K562 (cell line): ENCODE results near the gene TCF21. TPM values are rescaled to one million over a fixed set of nuclear protein-coding genes. Genes with fewer than 3 reads are reported as not detected.

ENCODE experiments used
- BCL6 ChIP-seq: fragments of 250-450 bp; sonication (Bioruptor Pico); IDR thresholded peaks from 2 replicates; pipeline ENCODE4 v1.4.0; 2020
- EP300 ChIP-seq: IDR thresholded peaks from 2 replicates; pipeline ENCODE4 v1.6.1; 2012; ENCODE audit warnings: low read length, improper control_type of control experiment
- GABPB2 ChIP-seq: fragments of 250-450 bp; sonication (Bioruptor Pico); conservative IDR thresholded peaks from 2 replicates; pipeline ENCODE4 v1.5.1; 2021; ENCODE audit warnings: mild to moderate bottlenecking
- GTF2B ChIP-seq: IDR thresholded peaks from 2 replicates; pipeline ENCODE4 v1.6.1; 2011; ENCODE audit not compliant: insufficient read length; ENCODE audit errors: extremely low read depth
- HDAC1 ChIP-seq, 2 experiments: fragments of 450-650 bp; IDR thresholded peaks; 2 replicates each; pipeline ENCODE4 v1.6.1; 2016 to 2017; ENCODE audit warnings: inconsistent platforms in 1 of 2, mild to moderate bottlenecking in 1 of 2, moderate library complexity in 1 of 2
- MYBL2 ChIP-seq, 2 experiments: fragments of 450-650 bp in 1 of 2; sonication (generic) in 1 of 2; formaldehyde crosslinking in 1 of 2; IDR thresholded peaks; 2 replicates each; pipeline versions ENCODE4 v1.6.1 to v1.8.1; 2017 to 2022; ENCODE audit warnings: borderline replicate concordance in 1 of 2, inconsistent platforms in 1 of 2, low read depth in 1 of 2, mild to moderate bottlenecking in 1 of 2, missing genetic modification reagents in 1 of 2, moderate library complexity in 1 of 2
- PBX2 ChIP-seq, 2 experiments: IDR thresholded peaks in 1 of 2; conservative IDR thresholded peaks in 1 of 2; 2 replicates each; pipeline ENCODE4 v1.6.1; 2016; ENCODE audit warnings: low read depth in 2 of 2, mild to moderate bottlenecking in 1 of 2, missing compliant biosample characterization in 1 of 2, missing genetic modification characterization in 1 of 2, moderate library complexity in 1 of 2
- PCBP1 ChIP-seq: fragments of 200-400 bp; formaldehyde crosslinking; IDR thresholded peaks from 2 replicates; pipeline ENCODE4 v1.6.1; 2018; ENCODE audit warnings: mild to moderate bottlenecking, low read depth, low read length; ENCODE audit not compliant: poor library complexity, severe bottlenecking
- RBFOX2 ChIP-seq: fragments of 200-400 bp; formaldehyde crosslinking; IDR thresholded peaks from 2 replicates; pipeline ENCODE4 v1.6.1; 2017; ENCODE audit warnings: low read depth, mild to moderate bottlenecking, low read length, moderate library complexity
- RREB1 ChIP-seq: fragments of 250-450 bp; sonication (Bioruptor Pico); IDR thresholded peaks from 2 replicates; pipeline ENCODE4 v1.4.0; 2020
- SMARCC2 ChIP-seq: fragments of 450-650 bp; IDR thresholded peaks from 2 replicates; pipeline ENCODE4 v1.6.1; 2017; ENCODE audit warnings: antibody characterized with exemption, moderate library complexity, mild to moderate bottlenecking, low read depth
- SMARCE1 ChIP-seq: fragments of 450-650 bp; IDR thresholded peaks from 2 replicates; pipeline ENCODE4 v1.7.1; 2016; ENCODE audit warnings: mild to moderate bottlenecking
- SNRNP70 ChIP-seq: fragments of 200-400 bp; formaldehyde crosslinking; optimal IDR thresholded peaks from 2 replicates; pipeline ENCODE3; 2017; ENCODE audit warnings: low read depth, low read length
- ZNF274 ChIP-seq: IDR thresholded peaks from 2 replicates; pipeline ENCODE4 v1.6.1; 2011; ENCODE audit warnings: low read depth, mild to moderate bottlenecking, low read length, moderate library complexity, borderline replicate concordance
- ZNF444 ChIP-seq: fragments of 250-450 bp; sonication (Bioruptor Pico); IDR thresholded peaks from 2 replicates; pipeline ENCODE4 v1.4.0; 2020; ENCODE audit warnings: mild to moderate bottlenecking, moderate library complexity
- ZNF561 ChIP-seq: fragments of 450-650 bp; formaldehyde crosslinking; conservative IDR thresholded peaks from 2 replicates; pipeline ENCODE4 v1.4.0; 2020; ENCODE audit warnings: mild to moderate bottlenecking, moderate library complexity
- polyA plus RNA-seq, 8 experiments: library from polyadenylated mRNA; depleted of rRNA in 4 of 8; stranded (reverse) in 5 of 8; unstranded in 3 of 8; fragments of >200 nt; fragmentation: Nextera tagmentation in 2 of 8; fragmentation: Illumina TruSeq in 1 of 8; extraction: Ambion mirVana in 2 of 8; extraction: Trizol in 1 of 8; gene quantifications; 2 replicates each; pipeline versions ENCODE4 v1.2.1 to v1.2.3, GENCODE V29; 2011 to 2014; ENCODE audit warnings: inconsistent platforms in 1 of 8, missing spikeins in 1 of 8
- total RNA-seq, 7 experiments: library from RNA; depleted of rRNA in 6 of 7; stranded (reverse); fragments of >200 nt in 6 of 7; fragmentation: Illumina TruSeq in 2 of 7; extraction: Trizol in 2 of 7; gene quantifications; 2 replicates each; pipeline versions ENCODE4 v1.2.1 to v1.2.3, GENCODE V29; 2011 to 2021; ENCODE audit warnings: low replicate concordance in 1 of 7

Gene TCF21
- total and polyA plus RNA-seq, 9 of the 15 experiments (the other 6 are each of a cell fraction or from before 2014, with no cell fraction given): not detected

- TF ChIP-seq PBX2 (CRISPR knock-in tag; IDR thresholded peaks at IDR 0.05; ENCODE audit: low read depth) (no peak), PBX2 (tag; conservative IDR thresholded peaks at IDR 0.05; ENCODE audit: low read depth) (peak; percentile 36; the same call in 1 of the 2 replicates), ZNF444 (CRISPR knock-in tag) (no peak), BCL6 (no peak), SMARCC2 (no peak), ZNF274 (no peak), SNRNP70 (no peak), GTF2B (no peak), ZNF561 (CRISPR knock-in tag) (no peak), GABPB2 (CRISPR knock-in tag) (no peak), RBFOX2 (peak; percentile 42), HDAC1 (IDR thresholded peaks at IDR 0.05) (no peak), EP300 (peak; percentile 51; the same call in 1 of the 2 replicates), RREB1 (no peak), SMARCE1 (no peak), PCBP1 (no peak), MYBL2 (IDR thresholded peaks at IDR 0.05; ENCODE audit: low read depth) (no peak), MYBL2 (CRISPR knock-in tag; IDR thresholded peaks at IDR 0.05; ENCODE audit: borderline replicate concordance) (no peak)
Measured at GRCh38 chr6:133939778-133940667, 51.1 kb downstream of the TCF21 start (continued).
